CD1c-positive myeloid dendritic cell (primary cell): Measurements from ENCODE around the gene SGPP2.
A peak's percentile ranks its signal among the peaks of the same experiment; 100 is the strongest.

Source experiments
- DNase-seq: peaks from one replicate; pipeline ENCODE4 v3.0.0-alpha.2; 2016; ENCODE audit errors: extremely low spot score

SGPP2 gene

GRCh38 chr2:222525811-222526210 is 101.5 kb downstream of the SGPP2 start:
- DNase-seq = no peak

- no peak for DNase-seq
Observed at GRCh38 chr2:222526480-222527277, 102.3 kb downstream of the SGPP2 start.

GRCh38 chr2:222532315-222532714 is 108.0 kb downstream of the SGPP2 start:
- no peak for DNase-seq

GRCh38 chr2:222535477-222535876 is 111.1 kb downstream of the SGPP2 start:
- DNase-seq = no peak

- DNase-seq = peak; percentile 11
Observed at GRCh38 chr2:222538535-222538934, 114.2 kb downstream of the SGPP2 start.

- no peak for DNase-seq
Observed at GRCh38 chr2:222544661-222545060, 120.3 kb downstream of the SGPP2 start.

GRCh38 chr2:222545823-222546795 is 121.8 kb downstream of the SGPP2 start:
- DNase-seq = no peak

GRCh38 chr2:222547083-222547482 is 122.7 kb downstream of the SGPP2 start:
- no peak for DNase-seq

GRCh38 chr2:222548992-222549391 is 124.6 kb downstream of the SGPP2 start:
- no peak for DNase-seq

GRCh38 chr2:222554517-222554916 is 130.2 kb downstream of the SGPP2 start:
- DNase-seq = no peak

GRCh38 chr2:222561151-222561550 is 136.8 kb downstream of the SGPP2 start:
- no peak for DNase-seq

GRCh38 chr2:222561817-222562645 is 137.7 kb downstream of the SGPP2 start:
- DNase-seq = peak; percentile 49

GRCh38 chr2:222563106-222563718 is 138.9 kb downstream of the SGPP2 start:
- no peak for DNase-seq

GRCh38 chr2:222563936-222564335 is 139.6 kb downstream of the SGPP2 start:
- DNase-seq = no peak

GRCh38 chr2:222566229-222566628 is 141.9 kb downstream of the SGPP2 start:
- no peak for DNase-seq

- no peak for DNase-seq
Observed at GRCh38 chr2:222568865-222569264, 144.5 kb downstream of the SGPP2 start.

- no peak for DNase-seq
Observed at GRCh38 chr2:222569826-222570225, 145.5 kb downstream of the SGPP2 start.

GRCh38 chr2:222572264-222572721 is 147.9 kb downstream of the SGPP2 start:
- DNase-seq = no peak

GRCh38 chr2:222572751-222573174 is 148.4 kb downstream of the SGPP2 start:
- DNase-seq = no peak

GRCh38 chr2:222575618-222576017 is 151.3 kb downstream of the SGPP2 start:
- DNase-seq = no peak
